CD4-positive, alpha-beta T cell treated with Interleukin-15 for 1 hour (primary cell): ENCODE data around the gene TCEA3.

Experiments used
- DNase-seq: peaks from one replicate; pipeline ENCODE4 v3.0.0-alpha.2; 2020

TCEA3 gene

GRCh38 chr1:23444596-23445390, 20.2 kb upstream of the TCEA3 start:
- DNase-seq, result no peak

- no peak for DNase-seq
Observed at GRCh38 chr1:23444104-23444533, 19.6 kb upstream of the TCEA3 start.

- DNase-seq, result no peak
Observed at GRCh38 chr1:23442751-23443150, 18.2 kb upstream of the TCEA3 start.

- DNase-seq, result no peak
Observed at GRCh38 chr1:23441446-23442148, 17.0 kb upstream of the TCEA3 start.

- DNase-seq, result no peak
Observed at GRCh38 chr1:23438545-23438944, 14.0 kb upstream of the TCEA3 start.

- DNase-seq, result no peak
Observed at GRCh38 chr1:23437355-23437664, 12.8 kb upstream of the TCEA3 start.

- peak; percentile 47 for DNase-seq
Observed at GRCh38 chr1:23436520-23437354, 12.2 kb upstream of the TCEA3 start.

GRCh38 chr1:23434260-23434775, 9.8 kb upstream of the TCEA3 start:
- no peak for DNase-seq

GRCh38 chr1:23433122-23433521, 8.6 kb upstream of the TCEA3 start:
- no peak for DNase-seq

- no peak for DNase-seq
Observed at GRCh38 chr1:23431431-23431830, 6.9 kb upstream of the TCEA3 start.

- no peak for DNase-seq
Observed at GRCh38 chr1:23430803-23431202, 6.3 kb upstream of the TCEA3 start.

- DNase-seq, result no peak
Observed at GRCh38 chr1:23428136-23428905, 3.8 kb upstream of the TCEA3 start.

- no peak for DNase-seq
Observed at GRCh38 chr1:23427550-23427949, 3.0 kb upstream of the TCEA3 start.

GRCh38 chr1:23426828-23427227, 2.3 kb upstream of the TCEA3 start:
- no peak for DNase-seq

- no peak for DNase-seq
Observed at GRCh38 chr1:23425193-23425494, 596 bp upstream of the TCEA3 start.

GRCh38 chr1:23423415-23424292, 894 bp downstream of the TCEA3 start:
- DNase-seq, result no peak

GRCh38 chr1:23422941-23423340, 1.6 kb downstream of the TCEA3 start:
- DNase-seq, result no peak

- DNase-seq, result peak; percentile 42
Observed at GRCh38 chr1:23422241-23422877, 2.2 kb downstream of the TCEA3 start.

- no peak for DNase-seq
Observed at GRCh38 chr1:23421753-23422240, 2.8 kb downstream of the TCEA3 start.

- DNase-seq, result no peak
Observed at GRCh38 chr1:23421343-23421742, 3.2 kb downstream of the TCEA3 start.

- DNase-seq, result no peak
Observed at GRCh38 chr1:23420778-23421177, 3.8 kb downstream of the TCEA3 start.
